AG09309 (cell line): ENCODE data around the gene ANTXR2.

Experiments used
- DNase-seq: peaks from one replicate; pipeline ENCODE4 v3.0.0-alpha.2; 2010; ENCODE audit warnings: low read depth
- H3K4me3 ChIP-seq: 2 replicates; pipeline ENCODE4 v1.5.1; 2011; ENCODE audit warnings: mild to moderate bottlenecking, low read depth, low read length, moderate library complexity; ENCODE audit not compliant: control insufficient read depth
- TF ChIP-seq, protein P1 (sequence below): IDR thresholded peaks from 2 replicates; pipeline ENCODE4 v1.5.1; 2011; ENCODE audit warnings: mild to moderate bottlenecking, low read depth, low read length, inconsistent platforms; ENCODE audit not compliant: insufficient read depth, control insufficient read depth; ENCODE audit errors: missing control alignments

ANTXR2 gene

DNA sequence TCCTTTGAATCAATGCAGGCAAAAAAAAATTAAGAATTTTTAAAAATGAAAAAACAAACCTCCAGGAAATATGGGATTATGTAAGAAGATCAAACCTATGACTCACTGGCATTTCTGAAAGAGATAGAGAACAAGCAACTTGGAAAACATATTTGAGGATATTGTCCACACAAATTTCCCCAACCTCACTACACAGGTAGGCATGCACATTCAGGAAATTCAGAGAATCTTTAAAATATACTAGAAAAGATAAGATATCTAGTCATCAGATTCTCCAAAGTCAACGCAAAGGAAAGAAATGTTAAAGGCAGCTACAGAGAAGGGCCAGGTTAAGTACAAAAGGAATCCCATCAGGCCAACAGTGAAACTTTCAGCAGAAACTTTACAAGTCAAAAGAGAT, 85.6 kb downstream of the ANTXR2 start:
- no peak overlapping the region for H3K4me3 ChIP-seq
- no peak for DNase-seq
- TF ChIP-seq, protein P1, sequence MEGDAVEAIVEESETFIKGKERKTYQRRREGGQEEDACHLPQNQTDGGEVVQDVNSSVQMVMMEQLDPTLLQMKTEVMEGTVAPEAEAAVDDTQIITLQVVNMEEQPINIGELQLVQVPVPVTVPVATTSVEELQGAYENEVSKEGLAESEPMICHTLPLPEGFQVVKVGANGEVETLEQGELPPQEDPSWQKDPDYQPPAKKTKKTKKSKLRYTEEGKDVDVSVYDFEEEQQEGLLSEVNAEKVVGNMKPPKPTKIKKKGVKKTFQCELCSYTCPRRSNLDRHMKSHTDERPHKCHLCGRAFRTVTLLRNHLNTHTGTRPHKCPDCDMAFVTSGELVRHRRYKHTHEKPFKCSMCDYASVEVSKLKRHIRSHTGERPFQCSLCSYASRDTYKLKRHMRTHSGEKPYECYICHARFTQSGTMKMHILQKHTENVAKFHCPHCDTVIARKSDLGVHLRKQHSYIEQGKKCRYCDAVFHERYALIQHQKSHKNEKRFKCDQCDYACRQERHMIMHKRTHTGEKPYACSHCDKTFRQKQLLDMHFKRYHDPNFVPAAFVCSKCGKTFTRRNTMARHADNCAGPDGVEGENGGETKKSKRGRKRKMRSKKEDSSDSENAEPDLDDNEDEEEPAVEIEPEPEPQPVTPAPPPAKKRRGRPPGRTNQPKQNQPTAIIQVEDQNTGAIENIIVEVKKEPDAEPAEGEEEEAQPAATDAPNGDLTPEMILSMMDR = no peak

DNA sequence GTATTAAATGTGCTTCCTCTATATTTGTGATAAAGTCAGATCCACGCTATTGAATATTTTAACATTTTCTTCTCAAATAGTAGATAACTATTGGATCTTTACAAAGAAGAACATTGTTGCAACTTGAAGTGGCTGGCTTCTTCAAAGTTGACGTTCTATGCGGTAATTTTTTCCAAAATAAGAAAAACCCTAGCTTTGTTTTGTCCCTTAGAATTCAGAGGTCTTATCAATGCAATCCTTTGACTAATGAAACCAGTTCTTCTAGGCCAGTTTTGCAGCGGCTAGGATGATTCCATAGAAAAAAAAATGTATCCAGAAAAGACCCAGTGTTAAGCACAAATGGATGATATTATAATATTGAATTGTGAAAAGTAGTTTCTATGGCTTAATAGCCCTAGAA, 89.6 kb downstream of the ANTXR2 start:
- TF ChIP-seq, protein P1 = no peak
- no peak for DNase-seq
- H3K4me3 ChIP-seq = no peak overlapping the region

DNA sequence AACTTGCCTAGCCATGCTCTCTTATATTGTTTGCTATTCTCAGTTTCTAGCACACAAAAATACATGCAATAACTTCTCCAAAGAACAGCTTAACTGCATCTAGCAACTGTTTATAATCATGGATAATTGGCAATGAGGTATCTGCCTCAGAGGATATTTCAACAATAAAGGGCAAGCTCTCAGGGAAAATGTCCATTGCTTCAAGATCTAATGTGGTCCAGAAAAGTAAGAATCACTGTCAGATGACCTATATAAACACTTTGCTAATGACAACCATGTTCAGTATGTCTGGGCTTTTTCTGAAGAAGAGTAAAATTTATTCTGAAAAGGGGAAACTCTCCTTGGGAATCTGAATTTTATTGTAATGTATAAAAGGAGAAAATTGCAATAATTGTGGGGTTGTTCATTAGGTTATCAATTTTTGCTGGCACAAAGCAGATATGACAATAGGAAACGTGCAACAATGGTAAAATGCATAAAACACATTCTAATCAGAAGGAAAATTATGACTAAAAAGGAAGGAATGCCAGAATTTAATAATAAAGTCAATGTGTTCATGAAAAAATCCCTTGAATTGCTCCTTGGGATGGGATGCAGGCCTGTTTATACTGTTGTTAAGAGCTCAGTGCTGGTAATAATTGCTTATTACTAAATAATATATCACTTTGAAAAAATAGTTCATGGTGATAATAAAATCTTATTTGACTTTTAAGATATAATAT, 90.3 kb downstream of the ANTXR2 start:
- no peak for DNase-seq
- H3K4me3 ChIP-seq = no peak overlapping the region
- TF ChIP-seq, protein P1 = no peak

- TF ChIP-seq, protein P1 = no peak
- no peak for DNase-seq
- H3K4me3 ChIP-seq = no peak overlapping the region
Observed at GRCh38 chr4:79980448-79980847, 92.6 kb downstream of the ANTXR2 start.

- no peak for DNase-seq
- no peak overlapping the region for H3K4me3 ChIP-seq
- TF ChIP-seq, protein P1 = no peak
Observed at GRCh38 chr4:79979785-79980437, 93.1 kb downstream of the ANTXR2 start.

DNA sequence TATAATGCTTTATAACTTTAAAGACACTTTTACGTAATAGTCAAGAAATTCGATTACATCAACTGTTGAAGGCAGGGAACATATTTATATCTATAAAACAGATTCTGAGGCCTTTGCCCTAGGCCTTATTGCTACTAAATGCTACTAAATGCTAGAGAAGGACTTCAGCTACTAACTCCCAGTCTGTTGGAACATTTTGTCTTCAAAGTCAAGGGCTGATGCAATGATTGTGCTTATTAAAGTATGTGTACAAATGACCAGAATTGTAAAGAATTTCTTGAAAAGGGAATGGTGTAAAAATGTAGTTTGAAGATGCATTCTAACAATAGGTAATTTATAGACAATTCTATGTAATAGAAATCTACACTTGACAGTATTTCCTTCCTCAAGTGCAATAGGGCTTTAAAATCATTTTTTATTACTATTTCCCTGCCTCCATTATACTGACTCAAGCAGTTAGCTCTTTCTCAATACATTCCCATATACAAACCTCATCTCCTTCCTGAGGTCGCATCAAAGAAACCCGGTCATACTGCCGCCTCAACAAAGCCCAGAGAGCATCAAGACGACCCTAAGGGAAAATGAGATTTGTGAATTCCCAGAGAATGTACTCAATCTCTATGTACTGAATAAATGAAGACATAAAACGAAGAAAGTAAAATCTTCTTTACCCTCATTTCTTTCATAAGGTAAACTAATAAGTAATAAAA, 95.7 kb downstream of the ANTXR2 start:
- no peak overlapping the region for H3K4me3 ChIP-seq
- TF ChIP-seq, protein P1 = no peak
- no peak for DNase-seq
